IMR-90 (cell line): ENCODE data around the gene ZFPM1.

Experiments
- BHLHE40 ChIP-seq: fragments of 150-350 bp; IDR thresholded peaks from 2 replicates; pipeline ENCODE4 v1.6.1; 2016; ENCODE audit warnings: mild to moderate bottlenecking, low read depth, low read length
- CHD1 ChIP-seq: IDR thresholded peaks from 2 replicates; pipeline ENCODE4 v1.6.1; 2012; ENCODE audit warnings: low read depth, low read length, improper control_type of control experiment
- CTCF ChIP-seq: conservative IDR thresholded peaks from 2 replicates; pipeline ENCODE4 v1.5.1; 2012; ENCODE audit warnings: mild to moderate bottlenecking, low read depth, low read length, improper control_type of control experiment
- FOS ChIP-seq: fragments of 150-350 bp; IDR thresholded peaks from 2 replicates; pipeline ENCODE4 v1.6.1; 2016; ENCODE audit warnings: low read depth, low read length
- MAZ ChIP-seq: IDR thresholded peaks from 2 replicates; pipeline ENCODE4 v1.6.1; 2012; ENCODE audit warnings: low read depth, mild to moderate bottlenecking, low read length, improper control_type of control experiment, moderate library complexity, borderline replicate concordance
- MXI1 ChIP-seq: IDR thresholded peaks from 2 replicates; pipeline ENCODE4 v1.6.1; 2012; ENCODE audit warnings: low read depth, mild to moderate bottlenecking, low read length, moderate library complexity, borderline replicate concordance
- POLR2A ChIP-seq: IDR thresholded peaks from 2 replicates; pipeline ENCODE4 v1.6.1; 2012; ENCODE audit warnings: mild to moderate bottlenecking, low read depth, low read length
- RAD21 ChIP-seq: IDR thresholded peaks from 2 replicates; pipeline ENCODE4 v1.6.1; 2012; ENCODE audit warnings: low read length, improper control_type of control experiment
- RCOR1 ChIP-seq: IDR thresholded peaks from 2 replicates; pipeline ENCODE4 v1.6.1; 2012; ENCODE audit warnings: mild to moderate bottlenecking, low read length, improper control_type of control experiment; ENCODE audit not compliant: insufficient replicate concordance
- RFX5 ChIP-seq: IDR thresholded peaks from 2 replicates; pipeline ENCODE4 v1.8.0; 2012; ENCODE audit warnings: low read depth, mild to moderate bottlenecking, low read length, moderate library complexity
- SMC3 ChIP-seq: fragments of 150-350 bp; IDR thresholded peaks from 2 replicates; pipeline ENCODE4 v1.6.1; 2016; ENCODE audit warnings: low read depth, mild to moderate bottlenecking, antibody characterized with exemption, low read length, moderate library complexity

DNA sequence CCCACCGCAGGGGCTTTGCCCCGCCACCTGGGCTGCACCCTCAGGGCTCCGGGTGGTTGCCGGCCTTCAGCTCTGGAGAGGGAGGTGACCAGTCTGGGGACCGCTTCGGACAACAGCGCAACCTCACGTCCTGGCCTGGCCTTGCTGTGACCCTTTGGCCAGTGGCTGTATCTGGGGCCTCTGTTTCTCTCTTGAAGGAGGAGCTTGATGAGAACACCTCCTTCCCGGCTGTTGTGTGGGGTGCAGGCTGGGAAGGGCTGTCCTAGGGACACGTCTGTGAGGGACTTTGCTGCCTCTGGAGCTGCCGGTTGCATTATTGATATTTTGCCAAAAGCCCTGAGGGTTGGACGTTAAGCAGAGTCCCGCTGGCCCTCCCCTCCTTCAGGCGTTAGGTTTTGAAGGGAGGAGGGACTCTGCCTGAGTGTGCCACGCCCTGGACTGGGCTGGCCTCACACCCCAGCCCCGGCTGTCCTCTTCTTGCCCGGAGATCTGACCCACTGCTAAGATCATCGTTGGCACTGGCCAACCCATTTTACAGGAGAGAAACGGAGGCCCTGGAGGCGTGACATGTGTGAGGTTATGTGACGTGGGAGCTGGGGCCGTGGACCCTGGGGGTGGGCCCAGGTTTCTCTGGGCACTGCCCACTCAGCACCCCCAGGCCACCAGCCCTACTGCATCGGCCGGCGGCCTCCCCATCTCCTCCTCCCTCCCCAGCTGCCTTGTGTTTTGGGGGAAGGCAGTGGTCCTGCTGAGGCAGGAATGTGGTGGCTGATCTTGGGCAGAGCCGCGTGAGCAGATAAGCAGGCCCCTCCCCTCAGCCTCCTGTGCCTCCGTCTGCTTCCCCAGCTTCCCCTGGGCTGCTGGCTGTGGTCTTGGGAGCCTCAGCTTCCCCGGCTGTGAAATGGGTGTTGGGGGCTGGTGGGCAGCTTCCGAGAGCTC lies 8.5 kb downstream of the ZFPM1 start:
- TF ChIP-seq CHD1 (no peak), CTCF (no peak), SMC3 (no peak), POLR2A (no peak), RAD21 (no peak), RCOR1 (no peak), FOS (no peak), BHLHE40 (no peak), MAZ (no peak), MXI1 (no peak), RFX5 (no peak)
